ENCODE results near the gene ABCC12. TPM values are rescaled to one million over a fixed set of nuclear protein-coding genes. Genes with fewer than 3 reads are reported as not detected.

ABCC12 gene
- total and polyA plus RNA-seq, 7 donors, result not detected

- intact Hi-C loops (cut with DNase I), result no loop called here
- DNase-seq, result no peak
- TF ChIP-seq CTCF (IDR thresholded peaks at IDR 0.05) (no peak), EP300 (IDR thresholded peaks at IDR 0.05) (no peak), POLR2AphosphoS5 (IDR thresholded peaks at IDR 0.05) (no peak), POLR2A (IDR thresholded peaks at IDR 0.05) (no peak)
- WGBS, 2 donors, result 81% methylated on average over 2 of the region's 2 CpGs
- Histone ChIP-seq H3K27me3 (no peaks in the 10 kb centered on the region), H3K4me3 (no peak overlapping the region), H3K27ac (no peak overlapping the region), H3K9me3 (no peaks in the 10 kb centered on the region), H3K4me1 (no peaks in the 10 kb centered on the region), H3K36me3 (no peaks in the 10 kb centered on the region)
Observed at GRCh38 chr16:48128769-48129168, 27.0 kb downstream of the ABCC12 start.

GRCh38 chr16:48126801-48127644 lies 28.8 kb downstream of the ABCC12 start:
- Histone ChIP-seq H3K27ac (no peak overlapping the region), H3K4me3 (no peak overlapping the region), H3K4me1 (no peaks in the 10 kb centered on the region), H3K36me3 (no peaks in the 10 kb centered on the region), H3K27me3 (no peaks in the 10 kb centered on the region), H3K9me3 (no peaks in the 10 kb centered on the region)
- TF ChIP-seq POLR2A (IDR thresholded peaks at IDR 0.05), result no peak
- no peak for TF ChIP-seq POLR2AphosphoS5 (IDR thresholded peaks at IDR 0.05)
- TF ChIP-seq CTCF (IDR thresholded peaks at IDR 0.05), result no peak
- no peak for DNase-seq
- WGBS, 2 donors, result 68% methylated on average over 13 of the region's 13 CpGs
- intact Hi-C loops (cut with DNase I), result no loop called here

- Histone ChIP-seq H3K27ac (no peak overlapping the region), H3K9me3 (no peaks in the 10 kb centered on the region), H3K4me3 (no peak overlapping the region), H3K27me3 (no peaks in the 10 kb centered on the region), H3K36me3 (no peaks in the 10 kb centered on the region), H3K4me1 (no peaks in the 10 kb centered on the region)
- WGBS, 2 donors, result 90 to 94% methylated on average over 5 of the region's 5 CpGs
- intact Hi-C loops (cut with DNase I), result no loop called here
- no peak for DNase-seq
- TF ChIP-seq POLR2AphosphoS5 (IDR thresholded peaks at IDR 0.05) (no peak), CTCF (IDR thresholded peaks at IDR 0.05) (no peak), EP300 (IDR thresholded peaks at IDR 0.05) (no peak), POLR2A (IDR thresholded peaks at IDR 0.05) (no peak)
Observed at GRCh38 chr16:48125888-48126287, 29.9 kb downstream of the ABCC12 start.

GRCh38 chr16:48124266-48124665 lies 31.5 kb downstream of the ABCC12 start:
- Histone ChIP-seq H3K4me3 (no peak overlapping the region), H3K9me3 (no peaks in the 10 kb centered on the region), H3K27ac (no peak overlapping the region), H3K27me3 (no peaks in the 10 kb centered on the region), H3K36me3 (no peaks in the 10 kb centered on the region), H3K4me1 (no peaks in the 10 kb centered on the region)
- no peak for DNase-seq
- TF ChIP-seq EP300 (IDR thresholded peaks at IDR 0.05) (no peak), CTCF (IDR thresholded peaks at IDR 0.05) (no peak)
- 85 to 86% methylated on average over 2 of the region's 2 CpGs for WGBS, 2 donors
- intact Hi-C loops (cut with DNase I), result no loop called here
